HEK293 (cell line): Measurements from ENCODE around the gene WDR77.

Experiments used
- CTCF ChIA-PET: fragments of 350-600 bp; formaldehyde crosslinking; extraction: SDS; loops from one replicate; lab custom pipeline; 2021; ENCODE audit warnings: antibody characterized with exemption; lab: Yijun Ruan, JAX
- POLR2A ChIA-PET: fragments of 300-600 bp; formaldehyde crosslinking; extraction: SDS; loops from one replicate; lab custom pipeline; 2020; ENCODE audit warnings: antibody characterized with exemption, inconsistent platforms; lab: Yijun Ruan, JAX
- H3K27ac ChIP-seq: fragments of 200-500 bp; sonication (Bioruptor generic); 2 replicates; pipeline ENCODE4 v1.5.1; 2014; ENCODE audit warnings: low read depth, low read length, control low read depth, inconsistent platforms; ENCODE audit errors: extremely low read depth
- H3K36me3 ChIP-seq, 2 experiments: fragments of 200-500 bp in 1 of 2; sonication (Bioruptor generic) in 1 of 2; 1 replicate in 1 of 2; 2 replicates in 1 of 2; pipeline ENCODE4 v1.5.1; 2014 to 2017; ENCODE audit warnings: inconsistent platforms in 2 of 2, low read length in 2 of 2; ENCODE audit not compliant: control insufficient read depth in 2 of 2, insufficient read depth in 1 of 2
- H3K4me1 ChIP-seq: fragments of 200-500 bp; sonication (Bioruptor generic); 2 replicates; pipeline ENCODE4 v1.5.1; 2014; ENCODE audit warnings: mild to moderate bottlenecking, low read length, inconsistent platforms; ENCODE audit not compliant: control insufficient read depth, insufficient read depth
- H3K4me3 ChIP-seq: 2 replicates; pipeline ENCODE4 v1.5.1; 2011; ENCODE audit warnings: low read depth, mild to moderate bottlenecking, control low read depth, low read length, moderate library complexity
- H3K9me3 ChIP-seq: fragments of 200-500 bp; sonication (Bioruptor generic); 2 replicates; pipeline ENCODE4 v1.5.1; 2014; ENCODE audit warnings: low read depth, low read length, inconsistent platforms; ENCODE audit not compliant: control insufficient read depth, insufficient read depth
- FEZF1 ChIP-seq: fragments of 450-650 bp; formaldehyde crosslinking; IDR thresholded peaks from 2 replicates; pipeline ENCODE4 v1.5.1; 2016; ENCODE audit warnings: missing biosample characterization, missing genetic modification characterization
- SP3 ChIP-seq: fragments of 450-650 bp; formaldehyde crosslinking; IDR thresholded peaks from 2 replicates; pipeline ENCODE4 v1.5.1; 2016; ENCODE audit warnings: missing biosample characterization, missing genetic modification characterization
- YY1 ChIP-seq: fragments of 450-650 bp; formaldehyde crosslinking; IDR thresholded peaks from 2 replicates; pipeline ENCODE4 v1.5.1; 2018; ENCODE audit warnings: missing biosample characterization, missing genetic modification characterization
- ZEB2 ChIP-seq: fragments of 450-650 bp; formaldehyde crosslinking; IDR thresholded peaks from 2 replicates; pipeline ENCODE4 v1.5.1; 2016; ENCODE audit warnings: missing biosample characterization, missing genetic modification characterization
- ZFP3 ChIP-seq: fragments of 450-650 bp; formaldehyde crosslinking; IDR thresholded peaks from 2 replicates; pipeline ENCODE4 v1.5.1; 2016; ENCODE audit warnings: low read depth, missing biosample characterization, missing genetic modification characterization
- ZFP69B ChIP-seq: fragments of 450-650 bp; formaldehyde crosslinking; IDR thresholded peaks from 2 replicates; pipeline ENCODE4 v1.5.1; 2016; ENCODE audit warnings: missing biosample characterization, missing genetic modification characterization
- ZNF157 ChIP-seq: fragments of 450-650 bp; formaldehyde crosslinking; IDR thresholded peaks from 2 replicates; pipeline ENCODE4 v1.5.1; 2016; ENCODE audit warnings: missing biosample characterization, missing genetic modification characterization
- ZNF175 ChIP-seq: fragments of 450-650 bp; formaldehyde crosslinking; IDR thresholded peaks from 2 replicates; pipeline ENCODE4 v1.5.1; 2016; ENCODE audit warnings: missing biosample characterization, missing genetic modification characterization
- ZNF211 ChIP-seq: fragments of 450-650 bp; formaldehyde crosslinking; IDR thresholded peaks from 2 replicates; pipeline ENCODE4 v1.5.1; 2016; ENCODE audit warnings: low read depth, missing biosample characterization, missing genetic modification characterization
- ZNF239 ChIP-seq: fragments of 450-650 bp; formaldehyde crosslinking; IDR thresholded peaks from 2 replicates; pipeline ENCODE4 v1.5.1; 2016; ENCODE audit warnings: missing biosample characterization, missing genetic modification characterization
- ZNF266 ChIP-seq: fragments of 450-650 bp; formaldehyde crosslinking; IDR thresholded peaks from 2 replicates; pipeline ENCODE4 v1.5.1; 2016; ENCODE audit warnings: missing biosample characterization, missing genetic modification characterization, low read depth
- ZNF366 ChIP-seq: fragments of 450-650 bp; formaldehyde crosslinking; conservative IDR thresholded peaks from 2 replicates; pipeline ENCODE4 v1.5.1; 2016; ENCODE audit warnings: missing biosample characterization, missing genetic modification characterization
- ZNF394 ChIP-seq: fragments of 450-650 bp; formaldehyde crosslinking; IDR thresholded peaks from 2 replicates; pipeline ENCODE4 v1.5.1; 2016; ENCODE audit warnings: missing biosample characterization, missing genetic modification characterization, mild to moderate bottlenecking, moderate library complexity, borderline replicate concordance
- ZNF530 ChIP-seq: fragments of 450-650 bp; formaldehyde crosslinking; IDR thresholded peaks from 2 replicates; pipeline ENCODE4 v1.5.1; 2016; ENCODE audit warnings: low read depth, missing biosample characterization, missing genetic modification characterization
- ZNF548 ChIP-seq: fragments of 450-650 bp; formaldehyde crosslinking; IDR thresholded peaks from 2 replicates; pipeline ENCODE4 v1.5.1; 2016; ENCODE audit warnings: missing biosample characterization, missing genetic modification characterization
- ZNF600 ChIP-seq: fragments of 450-650 bp; formaldehyde crosslinking; IDR thresholded peaks from 2 replicates; pipeline ENCODE4 v1.5.1; 2016; ENCODE audit warnings: missing biosample characterization, missing genetic modification characterization
- ZNF76 ChIP-seq: fragments of 450-650 bp; formaldehyde crosslinking; IDR thresholded peaks from 2 replicates; pipeline ENCODE4; 2016; ENCODE audit warnings: low read depth, missing biosample characterization, missing genetic modification characterization, borderline replicate concordance
- ZNF837 ChIP-seq: fragments of 450-650 bp; formaldehyde crosslinking; IDR thresholded peaks from 2 replicates; pipeline ENCODE4 v1.5.1; 2016; ENCODE audit warnings: missing biosample characterization, missing genetic modification characterization
- TF ChIP-seq, protein P1 (sequence below): fragments of 450-650 bp; formaldehyde crosslinking; IDR thresholded peaks from 2 replicates; pipeline ENCODE4 v1.5.1; 2016; ENCODE audit warnings: missing biosample characterization, missing genetic modification characterization, borderline replicate concordance
- TF ChIP-seq, protein P2 (sequence below): fragments of 450-650 bp; IDR thresholded peaks from 2 replicates; pipeline ENCODE4 v1.5.1; 2018; ENCODE audit warnings: missing biosample characterization, missing genetic modification characterization
- TF ChIP-seq, protein P3 (sequence below): fragments of 450-650 bp; formaldehyde crosslinking; IDR thresholded peaks from 2 replicates; pipeline ENCODE4 v1.5.1; 2016; ENCODE audit warnings: missing biosample characterization, missing genetic modification characterization
- TF ChIP-seq, protein P4 (sequence below): fragments of 450-650 bp; formaldehyde crosslinking; IDR thresholded peaks from 2 replicates; pipeline ENCODE4 v1.5.1; 2016; ENCODE audit warnings: missing biosample characterization, missing genetic modification characterization
- TF ChIP-seq, protein P5 (sequence below): fragments of 450-650 bp; formaldehyde crosslinking; IDR thresholded peaks from 2 replicates; pipeline ENCODE4 v1.5.1; 2017; ENCODE audit warnings: missing biosample characterization, missing genetic modification characterization

Gene WDR77

DNA sequence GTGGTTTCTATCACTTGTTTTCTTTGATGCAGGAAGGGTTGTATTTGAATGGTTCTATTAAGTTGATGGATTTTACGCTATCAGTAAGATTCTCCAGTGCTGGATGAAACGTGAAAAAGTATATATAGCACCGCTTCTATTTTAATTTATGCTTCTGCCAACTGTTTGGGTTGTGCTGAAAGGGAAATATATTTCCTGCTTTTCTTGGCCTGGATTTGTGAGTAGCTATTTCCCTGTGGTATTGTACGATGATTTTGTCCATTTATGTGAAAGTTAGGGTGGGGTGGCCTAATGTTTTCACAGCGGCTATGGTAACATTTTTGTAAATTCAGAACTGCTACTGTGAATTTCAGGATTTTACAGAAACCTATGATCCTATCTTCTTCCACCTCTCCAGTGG, 25.1 kb upstream of the WDR77 start (continued):
- TF ChIP-seq, protein P1, sequence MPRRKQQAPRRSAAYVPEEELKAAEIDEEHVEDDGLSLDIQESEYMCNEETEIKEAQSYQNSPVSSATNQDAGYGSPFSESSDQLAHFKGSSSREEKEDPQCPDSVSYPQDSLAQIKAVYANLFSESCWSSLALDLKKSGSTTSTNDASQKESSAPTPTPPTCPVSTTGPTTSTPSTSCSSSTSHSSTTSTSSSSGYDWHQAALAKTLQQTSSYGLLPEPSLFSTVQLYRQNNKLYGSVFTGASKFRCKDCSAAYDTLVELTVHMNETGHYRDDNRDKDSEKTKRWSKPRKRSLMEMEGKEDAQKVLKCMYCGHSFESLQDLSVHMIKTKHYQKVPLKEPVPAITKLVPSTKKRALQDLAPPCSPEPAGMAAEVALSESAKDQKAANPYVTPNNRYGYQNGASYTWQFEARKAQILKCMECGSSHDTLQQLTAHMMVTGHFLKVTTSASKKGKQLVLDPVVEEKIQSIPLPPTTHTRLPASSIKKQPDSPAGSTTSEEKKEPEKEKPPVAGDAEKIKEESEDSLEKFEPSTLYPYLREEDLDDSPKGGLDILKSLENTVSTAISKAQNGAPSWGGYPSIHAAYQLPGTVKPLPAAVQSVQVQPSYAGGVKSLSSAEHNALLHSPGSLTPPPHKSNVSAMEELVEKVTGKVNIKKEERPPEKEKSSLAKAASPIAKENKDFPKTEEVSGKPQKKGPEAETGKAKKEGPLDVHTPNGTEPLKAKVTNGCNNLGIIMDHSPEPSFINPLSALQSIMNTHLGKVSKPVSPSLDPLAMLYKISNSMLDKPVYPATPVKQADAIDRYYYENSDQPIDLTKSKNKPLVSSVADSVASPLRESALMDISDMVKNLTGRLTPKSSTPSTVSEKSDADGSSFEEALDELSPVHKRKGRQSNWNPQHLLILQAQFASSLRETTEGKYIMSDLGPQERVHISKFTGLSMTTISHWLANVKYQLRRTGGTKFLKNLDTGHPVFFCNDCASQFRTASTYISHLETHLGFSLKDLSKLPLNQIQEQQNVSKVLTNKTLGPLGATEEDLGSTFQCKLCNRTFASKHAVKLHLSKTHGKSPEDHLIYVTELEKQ (tag by site-specific recombination), result no peak
- TF ChIP-seq, protein P2, sequence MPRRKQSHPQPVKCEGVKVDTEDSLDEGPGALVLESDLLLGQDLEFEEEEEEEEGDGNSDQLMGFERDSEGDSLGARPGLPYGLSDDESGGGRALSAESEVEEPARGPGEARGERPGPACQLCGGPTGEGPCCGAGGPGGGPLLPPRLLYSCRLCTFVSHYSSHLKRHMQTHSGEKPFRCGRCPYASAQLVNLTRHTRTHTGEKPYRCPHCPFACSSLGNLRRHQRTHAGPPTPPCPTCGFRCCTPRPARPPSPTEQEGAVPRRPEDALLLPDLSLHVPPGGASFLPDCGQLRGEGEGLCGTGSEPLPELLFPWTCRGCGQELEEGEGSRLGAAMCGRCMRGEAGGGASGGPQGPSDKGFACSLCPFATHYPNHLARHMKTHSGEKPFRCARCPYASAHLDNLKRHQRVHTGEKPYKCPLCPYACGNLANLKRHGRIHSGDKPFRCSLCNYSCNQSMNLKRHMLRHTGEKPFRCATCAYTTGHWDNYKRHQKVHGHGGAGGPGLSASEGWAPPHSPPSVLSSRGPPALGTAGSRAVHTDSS (tag by site-specific recombination), result no peak
- TF ChIP-seq, all 188 proteins: peak for 0

DNA sequence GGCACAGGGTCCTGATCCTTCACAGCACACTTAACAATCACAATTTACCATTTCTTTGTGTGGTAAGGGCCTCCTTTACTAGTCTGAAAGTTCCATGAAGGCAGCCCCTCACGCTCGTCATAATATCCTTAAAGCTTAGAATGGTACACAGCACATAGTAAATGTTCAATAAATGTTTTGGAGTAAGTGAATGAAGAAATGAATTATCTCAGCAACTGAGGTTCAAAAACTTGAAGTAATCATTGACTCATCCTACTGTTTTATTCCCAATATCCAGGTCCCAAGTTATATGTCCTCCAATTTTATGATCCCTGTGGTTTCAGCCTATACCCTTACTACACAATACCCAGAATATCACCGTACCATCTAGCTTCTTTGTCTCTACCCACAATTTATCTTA, 22.5 kb upstream of the WDR77 start:
- TF ChIP-seq YY1 (tag by site-specific recombination) (no peak), ZNF239 (tag by site-specific recombination) (no peak), ZFP69B (no peak), ZEB2 (tag by site-specific recombination) (no peak), ZFP3 (tag by site-specific recombination) (no peak), ZNF211 (tag by site-specific recombination) (no peak), ZNF600 (tag by site-specific recombination) (no peak), SP3 (tag by site-specific recombination) (no peak)
- ChIA-PET POLR2A (no interaction called here), CTCF (interaction anchor here (1.1 kb wide), 1 partner anchor 8 kb away, joined by 4 read pairs; no protein-coding TSS in a partner anchor)
- Histone ChIP-seq H3K36me3 (peaks cover 0 to 41% of the 10 kb centered on the region in 2 experiments; a peak in 1 of 3 replicates), H3K4me3 (no peak overlapping the region), H3K4me1 (no peaks in the 10 kb centered on the region), H3K27ac (no peak overlapping the region), H3K9me3 (no peaks in the 10 kb centered on the region)

DNA sequence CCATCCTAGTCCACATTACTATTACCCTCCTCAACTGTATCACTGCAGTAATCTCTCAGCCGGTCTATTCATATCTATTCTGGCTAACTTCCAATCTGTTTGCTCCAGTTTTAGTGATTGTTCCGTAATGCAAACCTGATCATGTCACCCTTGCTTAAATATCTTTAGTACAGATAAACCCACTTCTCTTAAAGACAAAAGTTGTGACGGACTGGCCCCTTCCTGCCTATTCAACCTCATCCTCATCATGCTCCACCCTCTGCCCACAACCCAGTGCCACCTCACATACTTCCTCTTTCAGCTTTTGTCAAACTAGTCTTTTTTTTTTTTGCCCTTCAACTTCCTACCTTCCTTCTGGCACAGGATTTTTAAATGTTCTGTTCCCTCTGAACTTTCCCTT, 22.0 kb upstream of the WDR77 start:
- Histone ChIP-seq H3K4me1 (no peaks in the 10 kb centered on the region), H3K4me3 (no peak overlapping the region), H3K27ac (no peak overlapping the region), H3K36me3 (peaks cover 0 to 41% of the 10 kb centered on the region in 2 experiments; a peak in 1 of 3 replicates), H3K9me3 (no peaks in the 10 kb centered on the region)
- CTCF ChIA-PET, result no interaction called here
- POLR2A ChIA-PET, result no interaction called here
- TF ChIP-seq ZNF76 (tag by site-specific recombination) (no peak), FEZF1 (tag by site-specific recombination) (no peak), ZNF266 (tag by site-specific recombination) (no peak), ZNF548 (tag by site-specific recombination) (no peak), ZNF157 (tag by site-specific recombination) (no peak), ZNF366 (tag by site-specific recombination) (no peak), ZNF175 (tag by site-specific recombination) (no peak), ZNF837 (tag by site-specific recombination) (no peak), ZNF530 (tag by site-specific recombination) (no peak), ZNF394 (tag by site-specific recombination) (no peak)
- TF ChIP-seq, protein P3, sequence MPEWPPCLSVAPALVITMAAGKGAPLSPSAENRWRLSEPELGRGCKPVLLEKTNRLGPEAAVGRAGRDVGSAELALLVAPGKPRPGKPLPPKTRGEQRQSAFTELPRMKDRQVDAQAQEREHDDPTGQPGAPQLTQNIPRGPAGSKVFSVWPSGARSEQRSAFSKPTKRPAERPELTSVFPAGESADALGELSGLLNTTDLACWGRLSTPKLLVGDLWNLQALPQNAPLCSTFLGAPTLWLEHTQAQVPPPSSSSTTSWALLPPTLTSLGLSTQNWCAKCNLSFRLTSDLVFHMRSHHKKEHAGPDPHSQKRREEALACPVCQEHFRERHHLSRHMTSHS (tag by site-specific recombination), result no peak
- TF ChIP-seq, protein P4, sequence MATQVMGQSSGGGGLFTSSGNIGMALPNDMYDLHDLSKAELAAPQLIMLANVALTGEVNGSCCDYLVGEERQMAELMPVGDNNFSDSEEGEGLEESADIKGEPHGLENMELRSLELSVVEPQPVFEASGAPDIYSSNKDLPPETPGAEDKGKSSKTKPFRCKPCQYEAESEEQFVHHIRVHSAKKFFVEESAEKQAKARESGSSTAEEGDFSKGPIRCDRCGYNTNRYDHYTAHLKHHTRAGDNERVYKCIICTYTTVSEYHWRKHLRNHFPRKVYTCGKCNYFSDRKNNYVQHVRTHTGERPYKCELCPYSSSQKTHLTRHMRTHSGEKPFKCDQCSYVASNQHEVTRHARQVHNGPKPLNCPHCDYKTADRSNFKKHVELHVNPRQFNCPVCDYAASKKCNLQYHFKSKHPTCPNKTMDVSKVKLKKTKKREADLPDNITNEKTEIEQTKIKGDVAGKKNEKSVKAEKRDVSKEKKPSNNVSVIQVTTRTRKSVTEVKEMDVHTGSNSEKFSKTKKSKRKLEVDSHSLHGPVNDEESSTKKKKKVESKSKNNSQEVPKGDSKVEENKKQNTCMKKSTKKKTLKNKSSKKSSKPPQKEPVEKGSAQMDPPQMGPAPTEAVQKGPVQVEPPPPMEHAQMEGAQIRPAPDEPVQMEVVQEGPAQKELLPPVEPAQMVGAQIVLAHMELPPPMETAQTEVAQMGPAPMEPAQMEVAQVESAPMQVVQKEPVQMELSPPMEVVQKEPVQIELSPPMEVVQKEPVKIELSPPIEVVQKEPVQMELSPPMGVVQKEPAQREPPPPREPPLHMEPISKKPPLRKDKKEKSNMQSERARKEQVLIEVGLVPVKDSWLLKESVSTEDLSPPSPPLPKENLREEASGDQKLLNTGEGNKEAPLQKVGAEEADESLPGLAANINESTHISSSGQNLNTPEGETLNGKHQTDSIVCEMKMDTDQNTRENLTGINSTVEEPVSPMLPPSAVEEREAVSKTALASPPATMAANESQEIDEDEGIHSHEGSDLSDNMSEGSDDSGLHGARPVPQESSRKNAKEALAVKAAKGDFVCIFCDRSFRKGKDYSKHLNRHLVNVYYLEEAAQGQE (tag by site-specific recombination), result no peak
- TF ChIP-seq, protein P5, sequence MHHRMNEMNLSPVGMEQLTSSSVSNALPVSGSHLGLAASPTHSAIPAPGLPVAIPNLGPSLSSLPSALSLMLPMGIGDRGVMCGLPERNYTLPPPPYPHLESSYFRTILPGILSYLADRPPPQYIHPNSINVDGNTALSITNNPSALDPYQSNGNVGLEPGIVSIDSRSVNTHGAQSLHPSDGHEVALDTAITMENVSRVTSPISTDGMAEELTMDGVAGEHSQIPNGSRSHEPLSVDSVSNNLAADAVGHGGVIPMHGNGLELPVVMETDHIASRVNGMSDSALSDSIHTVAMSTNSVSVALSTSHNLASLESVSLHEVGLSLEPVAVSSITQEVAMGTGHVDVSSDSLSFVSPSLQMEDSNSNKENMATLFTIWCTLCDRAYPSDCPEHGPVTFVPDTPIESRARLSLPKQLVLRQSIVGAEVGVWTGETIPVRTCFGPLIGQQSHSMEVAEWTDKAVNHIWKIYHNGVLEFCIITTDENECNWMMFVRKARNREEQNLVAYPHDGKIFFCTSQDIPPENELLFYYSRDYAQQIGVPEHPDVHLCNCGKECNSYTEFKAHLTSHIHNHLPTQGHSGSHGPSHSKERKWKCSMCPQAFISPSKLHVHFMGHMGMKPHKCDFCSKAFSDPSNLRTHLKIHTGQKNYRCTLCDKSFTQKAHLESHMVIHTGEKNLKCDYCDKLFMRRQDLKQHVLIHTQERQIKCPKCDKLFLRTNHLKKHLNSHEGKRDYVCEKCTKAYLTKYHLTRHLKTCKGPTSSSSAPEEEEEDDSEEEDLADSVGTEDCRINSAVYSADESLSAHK, result no peak
